ENCODE data around the gene LAMC2. TPM values are rescaled to one million over a fixed set of nuclear protein-coding genes. Genes with fewer than 3 reads are reported as not detected.

The LAMC2 gene
- total and polyA plus RNA-seq, 9 of the 15 experiments (the other 6 are each of a cell fraction or from before 2014, with no cell fraction given), result 0.02 to 0.03 TPM; not detected in 7

GRCh38 chr1:183291802-183292514, 105.9 kb downstream of the LAMC2 start:
- Histone ChIP-seq H3K27ac (ENCODE audit: extremely low read depth, low read depth, low read length) (no peak overlapping the region), H3K9me1 (ENCODE audit: control insufficient read depth, insufficient read depth, low read length) (no peaks in the 10 kb centered on the region), H3K4me1 (replicated peaks in 1 of 2; ENCODE audit: control insufficient read depth in 2 of 2, insufficient read depth in 2 of 2, low read length in 2 of 2) (no peaks in the 10 kb centered on the region), H4K20me1 (replicated peaks; ENCODE audit: control insufficient read depth, insufficient read depth, low read length) (no peaks in the 10 kb centered on the region; the same call in 1 of the 2 replicates), H3K9me3 (replicated peaks; ENCODE audit: control insufficient read depth, insufficient read depth, low read depth, low read length) (no peaks in the 10 kb centered on the region), H3K79me2 (ENCODE audit: control insufficient read depth, insufficient read depth, low read length) (no peaks in the 10 kb centered on the region), H2AFZ (ENCODE audit: low read depth, low read length) (no peak overlapping the region), H3K4me2 (ENCODE audit: insufficient read depth, low read length) (no peak overlapping the region), H3K9ac (ENCODE audit: insufficient read depth in 1 of 2, low read depth in 2 of 2, low read length in 2 of 2) (no peak overlapping the region), H3K27me3 (ENCODE audit: control insufficient read depth in 2 of 2, insufficient read depth in 2 of 2, low read length in 2 of 2) (peaks cover 25 to 48% of the 10 kb centered on the region in 2 experiments), H3K4me3 (no peak overlapping the region), H3K36me3 (ENCODE audit: control insufficient read depth, insufficient read depth, low read length) (no peaks in the 10 kb centered on the region)
- no peak for TF ChIP-seq ELF1 (tag; IDR thresholded peaks at IDR 0.05)
- TF ChIP-seq, protein P1, sequence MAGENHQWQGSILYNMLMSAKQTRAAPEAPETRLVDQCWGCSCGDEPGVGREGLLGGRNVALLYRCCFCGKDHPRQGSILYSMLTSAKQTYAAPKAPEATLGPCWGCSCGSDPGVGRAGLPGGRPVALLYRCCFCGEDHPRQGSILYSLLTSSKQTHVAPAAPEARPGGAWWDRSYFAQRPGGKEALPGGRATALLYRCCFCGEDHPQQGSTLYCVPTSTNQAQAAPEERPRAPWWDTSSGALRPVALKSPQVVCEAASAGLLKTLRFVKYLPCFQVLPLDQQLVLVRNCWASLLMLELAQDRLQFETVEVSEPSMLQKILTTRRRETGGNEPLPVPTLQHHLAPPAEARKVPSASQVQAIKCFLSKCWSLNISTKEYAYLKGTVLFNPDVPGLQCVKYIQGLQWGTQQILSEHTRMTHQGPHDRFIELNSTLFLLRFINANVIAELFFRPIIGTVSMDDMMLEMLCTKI (IDR thresholded peaks at IDR 0.05; ENCODE audit: partially characterized antibody), result no peak
- intact Hi-C loops (cut with micrococcal nuclease) (no loop called here), in situ Hi-C loops (cut with MboI) (no loop called here)
- no TSS peak for BruUV-seq (replicated peaks)
- DNase-seq (ENCODE audit: extremely low read depth in 1 of 4, low spot score in 3 of 4), result no peak
- POLR2A ChIA-PET, result interaction anchor here (0.6 to 0.7 kb wide), 2 partner anchors 540 to 863 kb away, joined by 3 read pairs; no protein-coding TSS in a partner anchor
- WGBS (ENCODE audit: insufficient coverage, low coverage, missing lambda C conversion rate), result 4% methylated on average over 11 of the region's 11 CpGs
- FAIRE-seq, result no peak
- no peak for ATAC-seq
- CTCF ChIA-PET (ENCODE audit: low intra/inter-chr PET ratio), result no interaction called here

DNA sequence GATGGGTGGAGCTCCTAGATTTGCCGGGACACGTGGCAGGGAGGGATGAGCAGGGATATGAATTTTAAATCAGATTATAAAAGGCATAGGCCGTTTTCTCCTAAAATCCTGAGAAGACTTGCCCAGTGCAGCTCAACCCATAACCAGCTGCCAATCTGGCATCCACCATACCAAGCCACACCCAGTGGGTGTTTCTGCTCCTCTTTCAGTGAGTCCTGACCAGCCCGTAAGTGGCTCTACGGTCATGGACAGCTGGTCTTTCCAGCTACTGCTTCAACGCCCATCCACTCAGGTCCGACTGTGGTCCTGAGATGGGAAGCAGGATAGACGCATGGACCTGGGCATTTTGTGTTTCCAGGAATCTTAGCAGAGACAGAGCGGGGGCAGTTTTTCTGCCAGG, 107.2 kb downstream of the LAMC2 start:
- Histone ChIP-seq H3K79me2 (ENCODE audit: control insufficient read depth, insufficient read depth, low read length) (no peaks in the 10 kb centered on the region), H4K20me1 (replicated peaks; ENCODE audit: control insufficient read depth, insufficient read depth, low read length) (no peaks in the 10 kb centered on the region; the same call in 1 of the 2 replicates), H3K9me3 (replicated peaks; ENCODE audit: control insufficient read depth, insufficient read depth, low read depth, low read length) (no peaks in the 10 kb centered on the region), H3K9ac (ENCODE audit: insufficient read depth in 1 of 2, low read depth in 2 of 2, low read length in 2 of 2) (no peak overlapping the region), H3K4me3 (no peak overlapping the region), H2AFZ (ENCODE audit: low read depth, low read length) (no peak overlapping the region), H3K9me1 (ENCODE audit: control insufficient read depth, insufficient read depth, low read length) (no peaks in the 10 kb centered on the region), H3K36me3 (ENCODE audit: control insufficient read depth, insufficient read depth, low read length) (no peaks in the 10 kb centered on the region), H3K27me3 (ENCODE audit: control insufficient read depth in 2 of 2, insufficient read depth in 2 of 2, low read length in 2 of 2) (peaks cover 27 to 44% of the 10 kb centered on the region in 2 experiments), H3K4me1 (replicated peaks in 1 of 2; ENCODE audit: control insufficient read depth in 2 of 2, insufficient read depth in 2 of 2, low read length in 2 of 2) (no peaks in the 10 kb centered on the region), H3K27ac (ENCODE audit: extremely low read depth, low read depth, low read length) (no peak overlapping the region), H3K4me2 (ENCODE audit: insufficient read depth, low read length) (no peak overlapping the region)
- no peak for ATAC-seq
- ChIA-PET CTCF (ENCODE audit: low intra/inter-chr PET ratio) (no interaction called here), POLR2A (interaction anchor here (0.7 to 1.1 kb wide), 2 partner anchors 15 to 1174 kb away, joined by 3 to 4 read pairs; no protein-coding TSS in a partner anchor)
- in situ Hi-C loops (cut with MboI) (no loop called here), intact Hi-C loops (cut with micrococcal nuclease) (no loop called here)
- 3% methylated on average over 9 of the region's 9 CpGs for WGBS (ENCODE audit: insufficient coverage, low coverage, missing lambda C conversion rate)
- no peak for FAIRE-seq
- BruUV-seq (replicated peaks), result no TSS peak
- DNase-seq (ENCODE audit: extremely low read depth in 1 of 4, low spot score in 3 of 4), result no peak
- no peak for TF ChIP-seq ARID2 (IDR thresholded peaks at IDR 0.05)
- TF ChIP-seq ZNF23 (CRISPR knock-in tag; IDR thresholded peaks at IDR 0.05), result no peak
- TF ChIP-seq ZSCAN29 (IDR thresholded peaks at IDR 0.05), result no peak
- no peak for TF ChIP-seq UBTF (IDR thresholded peaks at IDR 0.05; ENCODE audit: borderline replicate concordance in 1 of 2, low read depth in 2 of 2, low read length in 2 of 2)
